Sigmoid colon (tissue), 7 donors: ENCODE results near the gene BZW1. TPM values are rescaled to one million over a fixed set of nuclear protein-coding genes. Genes with fewer than 3 reads are reported as not detected.

Experiments used
- DNase-seq: peaks from one replicate; pipeline ENCODE4 v3.0.0-alpha.2; 2019
- H3K27ac ChIP-seq, 4 donors: fragments of 200-600 bp; sonication (generic); one replicate each; pipeline ENCODE4 v1.5.1; 2016 to 2019; ENCODE audit warnings: mild to moderate bottlenecking in 1 of 4
- H3K27me3 ChIP-seq, 3 donors: fragments of 200-600 bp; sonication (generic); one replicate each; pipeline ENCODE4 v1.5.1; 2019; ENCODE audit warnings: mild to moderate bottlenecking in 1 of 3
- H3K36me3 ChIP-seq, 4 donors: fragments of 200-600 bp; sonication (generic); one replicate each; pipeline ENCODE4 v1.5.1; 2016 to 2019
- H3K4me1 ChIP-seq, 4 donors: fragments of 200-600 bp; sonication (generic); one replicate each; pipeline ENCODE4 v1.5.1; 2017 to 2019
- H3K4me3 ChIP-seq, 4 donors: fragments of 200-600 bp; sonication (generic); one replicate each; pipeline ENCODE4 v1.5.1; 2017 to 2019; ENCODE audit warnings: mild to moderate bottlenecking in 2 of 4, moderate library complexity in 1 of 4
- H3K9me3 ChIP-seq, 4 donors: fragments of 200-600 bp in 3 of 4; sonication (generic) in 3 of 4; one replicate each; pipeline versions ENCODE4 v1.5.1 to v1.6.1; 2013 to 2019
- CTCF ChIP-seq, 4 experiments: fragments of 450-650 bp in 3 of 4; fragments of 200-600 bp in 1 of 4; IDR thresholded peaks; one replicate each; pipeline ENCODE4 v1.5.1; 2016 to 2019; ENCODE audit warnings: antibody characterized with exemption in 4 of 4, mild to moderate bottlenecking in 3 of 4, moderate library complexity in 2 of 4
- EP300 ChIP-seq, 4 donors: sonication (generic); formaldehyde crosslinking; IDR thresholded peaks; one replicate each; pipeline ENCODE4 v1.6.1; 2017; ENCODE audit warnings: antibody characterized with exemption in 4 of 4
- POLR2A ChIP-seq, 2 donors: fragments of 450-650 bp; IDR thresholded peaks; one replicate each; pipeline ENCODE4 v1.6.1; 2016; ENCODE audit warnings: antibody characterized with exemption in 2 of 2, mild to moderate bottlenecking in 2 of 2, moderate library complexity in 2 of 2
- POLR2AphosphoS5 ChIP-seq, 4 donors: sonication (generic); formaldehyde crosslinking; IDR thresholded peaks; one replicate each; pipeline ENCODE4 v1.6.1; 2017; ENCODE audit warnings: antibody characterized with exemption in 4 of 4
- WGBS, 2 donors: extraction: QIAGEN DNeasy Blood & Tissue Kit; methylation state at CpG; one replicate each; pipeline ENCODE4 v1.1.7; 2013; 5-methylcytosine and 5-hydroxymethylcytosine counted together
- intact Hi-C: fragments of 100-400 bp; cut with DNase I; formaldehyde crosslinking; loops from one replicate; pipeline ENCODE4 v1.15.1; 2023
- polyA plus RNA-seq, 3 donors: library from polyadenylated mRNA; stranded (reverse); fragments of 200-250 nt; gene quantifications; one replicate each; pipeline ENCODE4 v1.2.3, GENCODE V29; 2013
- total RNA-seq, 4 donors: library from RNA; depleted of rRNA; stranded (reverse); fragments of >200 nt; gene quantifications; one replicate each; pipeline ENCODE4 v1.1.0, GENCODE V29; 2016
- donor health status: healthy with polysubstance abuse.
- donor health status: Bipolar disorder and iron deficiency.
- donor health status: healthy.

BZW1 gene
- total and polyA plus RNA-seq, 7 donors: 77.9 to 158 (median 111) TPM

DNA sequence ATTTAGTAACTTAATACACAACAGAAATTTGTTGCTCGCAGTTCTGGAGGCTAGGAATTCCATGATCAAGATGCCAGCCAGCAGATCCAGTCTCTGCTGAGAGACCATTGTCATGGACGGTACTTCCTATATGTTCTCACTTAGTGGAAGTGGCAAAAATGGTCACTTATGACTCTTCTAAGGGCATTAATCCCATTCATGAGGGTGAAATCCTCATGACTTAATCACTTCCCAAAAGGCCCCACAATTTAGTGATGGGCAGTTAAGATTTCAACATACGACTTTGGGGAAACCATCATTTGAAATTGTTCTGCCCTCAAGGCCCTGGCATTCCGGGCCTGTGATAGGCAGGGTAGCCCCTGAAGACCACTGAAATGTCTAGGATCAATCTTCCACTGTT is 23.0 kb downstream of the BZW1 start:
- H3K36me3 ChIP-seq: no peaks in the 10 kb centered on the region
- intact Hi-C loops: no loop called here
- H3K4me3 ChIP-seq: no peak overlapping the region
- 91 to 94% methylated on average over 4 of the region's 4 CpGs for WGBS, 2 donors
- H3K9me3 ChIP-seq: peaks cover 0 to 11% (median 5%) of the 10 kb centered on the region in 4 donors
- TF ChIP-seq POLR2A (IDR thresholded peaks at IDR 0.05) (no peak), POLR2AphosphoS5 (IDR thresholded peaks at IDR 0.05) (no peak)
- no peaks in the 10 kb centered on the region for H3K27me3 ChIP-seq
- no peak for DNase-seq
- H3K27ac ChIP-seq: no peak overlapping the region
- H3K4me1 ChIP-seq: no peaks in the 10 kb centered on the region

- no peak overlapping the region for H3K4me3 ChIP-seq
- peaks cover 0 to 11% (median 5%) of the 10 kb centered on the region in 4 donors for H3K9me3 ChIP-seq
- no peaks in the 10 kb centered on the region for H3K4me1 ChIP-seq
- no peaks in the 10 kb centered on the region for H3K27me3 ChIP-seq
- no peak for DNase-seq
- WGBS, 2 donors: 91% methylated on average over 3 of the region's 3 CpGs
- H3K36me3 ChIP-seq: no peaks in the 10 kb centered on the region
- TF ChIP-seq EP300 (IDR thresholded peaks at IDR 0.05) (no peak), POLR2AphosphoS5 (IDR thresholded peaks at IDR 0.05) (no peak), CTCF (IDR thresholded peaks at IDR 0.05) (no peak), POLR2A (IDR thresholded peaks at IDR 0.05) (no peak)
- no peak overlapping the region for H3K27ac ChIP-seq
- intact Hi-C loops: no loop called here
These were observed 27.8 kb downstream of the BZW1 start for GRCh38 chr2:200839513-200839912.

DNA sequence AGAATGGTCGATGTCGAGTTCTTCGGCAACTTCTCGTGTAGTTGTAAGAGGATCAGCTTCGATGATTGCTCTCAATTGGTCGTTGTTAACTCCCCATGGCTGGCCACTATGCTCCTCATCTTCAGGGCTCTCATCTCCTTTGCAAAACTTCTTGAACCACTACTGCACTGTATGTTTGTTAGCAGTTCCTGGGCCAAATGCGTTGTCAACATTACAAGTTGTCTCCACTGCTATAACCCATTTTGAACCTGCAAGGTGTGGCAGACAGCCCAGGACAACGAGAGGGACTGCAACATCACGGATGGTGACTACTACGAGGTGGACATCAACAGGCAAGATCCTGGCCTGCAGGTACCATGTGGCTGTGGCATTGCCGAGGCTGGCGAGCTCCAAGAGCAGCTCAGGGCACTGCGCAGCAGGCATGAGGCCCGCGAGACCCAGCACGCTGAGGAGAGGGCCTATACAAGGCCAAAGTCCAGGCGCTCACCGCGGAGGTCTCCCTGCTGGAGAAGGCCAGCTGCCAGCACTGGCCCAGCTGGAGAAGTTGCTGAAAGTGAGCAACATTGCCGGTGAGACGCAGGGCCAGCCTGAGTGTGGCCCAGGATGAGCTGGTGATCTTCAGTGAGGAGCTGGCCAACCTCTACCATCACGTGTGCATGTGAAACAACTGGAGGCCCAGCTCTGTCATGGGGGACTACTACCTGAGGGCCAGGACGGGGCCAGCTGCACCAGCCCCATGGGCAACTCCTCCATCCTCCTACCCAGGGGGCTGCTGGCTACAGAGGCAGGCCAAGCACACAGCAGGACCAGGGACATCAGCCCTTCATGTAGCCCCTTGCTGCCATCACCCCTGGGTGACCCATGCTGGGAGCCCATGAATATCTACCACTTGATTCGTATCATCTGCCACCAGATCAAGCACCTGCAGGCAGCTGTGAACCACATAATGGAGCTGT is 32.6 kb downstream of the BZW1 start:
- TF ChIP-seq POLR2AphosphoS5 (IDR thresholded peaks at IDR 0.05) (no peak), CTCF (IDR thresholded peaks at IDR 0.05) (no peak), POLR2A (IDR thresholded peaks at IDR 0.05) (no peak), EP300 (IDR thresholded peaks at IDR 0.05) (no peak)
- intact Hi-C loops: no loop called here
- Histone ChIP-seq H3K27me3 (no peaks in the 10 kb centered on the region), H3K9me3 (no peaks in the 10 kb centered on the region), H3K27ac (no peak overlapping the region), H3K4me1 (no peaks in the 10 kb centered on the region), H3K36me3 (no peaks in the 10 kb centered on the region), H3K4me3 (no peak overlapping the region)
- WGBS, 2 donors: 93 to 95% methylated on average over 24 of the region's 24 CpGs
- no peak for DNase-seq

GRCh38 chr2:200845194-200845593 is 33.5 kb downstream of the BZW1 start:
- DNase-seq: no peak
- Histone ChIP-seq H3K4me1 (no peaks in the 10 kb centered on the region), H3K27ac (no peak overlapping the region), H3K36me3 (no peaks in the 10 kb centered on the region), H3K4me3 (no peak overlapping the region), H3K9me3 (no peaks in the 10 kb centered on the region), H3K27me3 (no peaks in the 10 kb centered on the region)
- WGBS, 2 donors: 91 to 94% methylated on average over 5 of the region's 5 CpGs
- no peak for TF ChIP-seq EP300 (IDR thresholded peaks at IDR 0.05)
- TF ChIP-seq POLR2AphosphoS5 (IDR thresholded peaks at IDR 0.05): no peak
- no peak for TF ChIP-seq POLR2A (IDR thresholded peaks at IDR 0.05)
- TF ChIP-seq CTCF (IDR thresholded peaks at IDR 0.05): no peak
- intact Hi-C loops: no loop called here

- no peak overlapping the region for H3K27ac ChIP-seq
- TF ChIP-seq CTCF (IDR thresholded peaks at IDR 0.05) (no peak), POLR2AphosphoS5 (IDR thresholded peaks at IDR 0.05) (no peak), POLR2A (IDR thresholded peaks at IDR 0.05) (no peak), EP300 (IDR thresholded peaks at IDR 0.05) (no peak)
- H3K36me3 ChIP-seq: peaks cover 0 to 6% (median under 1%) of the 10 kb centered on the region in 4 donors
- no peaks in the 10 kb centered on the region for H3K27me3 ChIP-seq
- no peak for DNase-seq
- H3K9me3 ChIP-seq: no peaks in the 10 kb centered on the region
- WGBS, 2 donors: 90 to 91% methylated on average over 10 of the region's 10 CpGs
- H3K4me3 ChIP-seq: no peak overlapping the region
- H3K4me1 ChIP-seq: no peaks in the 10 kb centered on the region
- intact Hi-C loops: no loop called here
These were observed 34.1 kb downstream of the BZW1 start for GRCh38 chr2:200845669-200846325.
